Measurements from ENCODE around the gene ZNF232.
"Not testable (repeated sequence)": the region's sequence is repeated elsewhere in the genome, so short reads cannot be mapped to it uniquely, and the experiment has no call there.

DNA sequence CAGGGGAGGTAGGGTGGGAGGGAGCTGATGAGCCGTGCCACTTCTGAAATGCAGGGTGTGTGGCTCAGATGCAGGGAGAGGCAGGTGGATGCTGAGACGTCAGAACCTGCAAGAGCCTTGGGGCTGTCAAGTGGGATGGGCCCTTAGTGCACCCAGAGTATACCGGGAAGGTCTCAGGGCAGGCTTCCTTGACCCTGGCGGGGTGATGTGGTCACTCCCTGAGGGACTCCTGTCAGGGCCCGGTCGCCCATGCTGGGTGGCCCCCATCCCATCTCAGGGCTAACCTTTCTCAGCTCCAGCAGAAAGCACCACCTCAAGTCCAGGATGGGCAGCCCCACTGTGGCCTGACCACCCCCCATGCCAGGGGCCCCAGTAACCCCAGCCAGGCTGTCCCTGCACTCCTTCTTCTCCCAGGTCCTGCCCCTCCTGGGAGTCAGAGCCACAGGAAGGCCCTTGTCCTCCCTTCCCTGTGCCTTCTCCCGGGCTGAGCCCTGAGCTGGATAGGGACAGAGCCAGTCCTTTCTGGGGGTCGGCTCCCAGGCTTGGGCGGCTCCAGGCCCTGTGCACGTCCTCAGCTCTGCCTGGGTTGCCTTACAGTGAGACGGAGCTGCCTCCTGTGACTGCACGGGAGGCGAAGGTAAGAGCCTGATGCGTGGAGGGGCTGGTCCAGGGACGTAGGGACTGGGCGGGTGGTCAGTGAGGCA is 20.3 kb upstream of the ZNF232 start:
- TF ChIP-seq EP300 (conservative IDR thresholded peaks at IDR 0.05; ENCODE audit: poor library complexity, severe bottlenecking); RAD21 (conservative IDR thresholded peaks at IDR 0.05); POLR2AphosphoS5 (IDR thresholded peaks at IDR 0.05); SMC3 (conservative IDR thresholded peaks at IDR 0.05; ENCODE audit: poor library complexity); EZH2 (IDR thresholded peaks at IDR 0.05; ENCODE audit: borderline replicate concordance, insufficient read depth, low read length, poor library complexity, severe bottlenecking): not testable (repeated sequence)
- TF ChIP-seq, protein P1, sequence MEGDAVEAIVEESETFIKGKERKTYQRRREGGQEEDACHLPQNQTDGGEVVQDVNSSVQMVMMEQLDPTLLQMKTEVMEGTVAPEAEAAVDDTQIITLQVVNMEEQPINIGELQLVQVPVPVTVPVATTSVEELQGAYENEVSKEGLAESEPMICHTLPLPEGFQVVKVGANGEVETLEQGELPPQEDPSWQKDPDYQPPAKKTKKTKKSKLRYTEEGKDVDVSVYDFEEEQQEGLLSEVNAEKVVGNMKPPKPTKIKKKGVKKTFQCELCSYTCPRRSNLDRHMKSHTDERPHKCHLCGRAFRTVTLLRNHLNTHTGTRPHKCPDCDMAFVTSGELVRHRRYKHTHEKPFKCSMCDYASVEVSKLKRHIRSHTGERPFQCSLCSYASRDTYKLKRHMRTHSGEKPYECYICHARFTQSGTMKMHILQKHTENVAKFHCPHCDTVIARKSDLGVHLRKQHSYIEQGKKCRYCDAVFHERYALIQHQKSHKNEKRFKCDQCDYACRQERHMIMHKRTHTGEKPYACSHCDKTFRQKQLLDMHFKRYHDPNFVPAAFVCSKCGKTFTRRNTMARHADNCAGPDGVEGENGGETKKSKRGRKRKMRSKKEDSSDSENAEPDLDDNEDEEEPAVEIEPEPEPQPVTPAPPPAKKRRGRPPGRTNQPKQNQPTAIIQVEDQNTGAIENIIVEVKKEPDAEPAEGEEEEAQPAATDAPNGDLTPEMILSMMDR (IDR thresholded peaks at IDR 0.05; ENCODE audit: poor library complexity, severe bottlenecking) = not testable (repeated sequence)
- TF ChIP-seq, protein P2, sequence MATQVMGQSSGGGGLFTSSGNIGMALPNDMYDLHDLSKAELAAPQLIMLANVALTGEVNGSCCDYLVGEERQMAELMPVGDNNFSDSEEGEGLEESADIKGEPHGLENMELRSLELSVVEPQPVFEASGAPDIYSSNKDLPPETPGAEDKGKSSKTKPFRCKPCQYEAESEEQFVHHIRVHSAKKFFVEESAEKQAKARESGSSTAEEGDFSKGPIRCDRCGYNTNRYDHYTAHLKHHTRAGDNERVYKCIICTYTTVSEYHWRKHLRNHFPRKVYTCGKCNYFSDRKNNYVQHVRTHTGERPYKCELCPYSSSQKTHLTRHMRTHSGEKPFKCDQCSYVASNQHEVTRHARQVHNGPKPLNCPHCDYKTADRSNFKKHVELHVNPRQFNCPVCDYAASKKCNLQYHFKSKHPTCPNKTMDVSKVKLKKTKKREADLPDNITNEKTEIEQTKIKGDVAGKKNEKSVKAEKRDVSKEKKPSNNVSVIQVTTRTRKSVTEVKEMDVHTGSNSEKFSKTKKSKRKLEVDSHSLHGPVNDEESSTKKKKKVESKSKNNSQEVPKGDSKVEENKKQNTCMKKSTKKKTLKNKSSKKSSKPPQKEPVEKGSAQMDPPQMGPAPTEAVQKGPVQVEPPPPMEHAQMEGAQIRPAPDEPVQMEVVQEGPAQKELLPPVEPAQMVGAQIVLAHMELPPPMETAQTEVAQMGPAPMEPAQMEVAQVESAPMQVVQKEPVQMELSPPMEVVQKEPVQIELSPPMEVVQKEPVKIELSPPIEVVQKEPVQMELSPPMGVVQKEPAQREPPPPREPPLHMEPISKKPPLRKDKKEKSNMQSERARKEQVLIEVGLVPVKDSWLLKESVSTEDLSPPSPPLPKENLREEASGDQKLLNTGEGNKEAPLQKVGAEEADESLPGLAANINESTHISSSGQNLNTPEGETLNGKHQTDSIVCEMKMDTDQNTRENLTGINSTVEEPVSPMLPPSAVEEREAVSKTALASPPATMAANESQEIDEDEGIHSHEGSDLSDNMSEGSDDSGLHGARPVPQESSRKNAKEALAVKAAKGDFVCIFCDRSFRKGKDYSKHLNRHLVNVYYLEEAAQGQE (IDR thresholded peaks at IDR 0.05; ENCODE audit: borderline replicate concordance) = not testable (repeated sequence)

All from neural cell (in vitro differentiated cells).